ENCODE measurements around the gene ALMS1. TPM values are rescaled to one million over a fixed set of nuclear protein-coding genes. Genes with fewer than 3 reads are reported as not detected.

ALMS1 gene
- total RNA-seq, 1 donor from 2014 or later = 7.4 TPM

GRCh38 chr2:73370348-73370747 lies 15.3 kb upstream of the ALMS1 start:
- no peak overlapping the region for H3K4me3 ChIP-seq (ENCODE audit: low read depth, low read length)
- H3K36me3 ChIP-seq (ENCODE audit: control insufficient read depth, insufficient read depth, low read length) = no peaks in the 10 kb centered on the region
- no peak for TF ChIP-seq CTCF (IDR thresholded peaks at IDR 0.05; ENCODE audit: insufficient read depth, low read length, severe bottlenecking)
- no peak for FAIRE-seq
- no peaks in the 10 kb centered on the region for H3K27me3 ChIP-seq (ENCODE audit: control insufficient read depth, insufficient read depth, low read length)
- DNase-seq (ENCODE audit: low read depth) = no peak

- DNase-seq (ENCODE audit: low read depth) (no peak), FAIRE-seq (no peak)
- H3K27me3 ChIP-seq (ENCODE audit: control insufficient read depth, insufficient read depth, low read length) = no peaks in the 10 kb centered on the region
- no peak for TF ChIP-seq CTCF (IDR thresholded peaks at IDR 0.05; ENCODE audit: insufficient read depth, low read length, severe bottlenecking)
- no peak overlapping the region for H3K4me3 ChIP-seq (ENCODE audit: low read depth, low read length)
- no peaks in the 10 kb centered on the region for H3K36me3 ChIP-seq (ENCODE audit: control insufficient read depth, insufficient read depth, low read length)
Observed at GRCh38 chr2:73373344-73373743, 12.3 kb upstream of the ALMS1 start.

GRCh38 chr2:73374269-73374668 lies 11.4 kb upstream of the ALMS1 start:
- TF ChIP-seq CTCF (IDR thresholded peaks at IDR 0.05; ENCODE audit: insufficient read depth, low read length, severe bottlenecking) = no peak
- H3K4me3 ChIP-seq (ENCODE audit: low read depth, low read length) = no peak overlapping the region
- DNase-seq (ENCODE audit: low read depth) (no peak), FAIRE-seq (no peak)
- no peaks in the 10 kb centered on the region for H3K36me3 ChIP-seq (ENCODE audit: control insufficient read depth, insufficient read depth, low read length)
- peaks cover 1% of the 10 kb centered on the region for H3K27me3 ChIP-seq (ENCODE audit: control insufficient read depth, insufficient read depth, low read length)

GRCh38 chr2:73376681-73377080 lies 9.0 kb upstream of the ALMS1 start:
- Histone ChIP-seq H3K27me3 (ENCODE audit: control insufficient read depth, insufficient read depth, low read length) (peaks cover 3% of the 10 kb centered on the region), H3K36me3 (ENCODE audit: control insufficient read depth, insufficient read depth, low read length) (no peaks in the 10 kb centered on the region), H3K4me3 (ENCODE audit: low read depth, low read length) (no peak overlapping the region)
- DNase-seq (ENCODE audit: low read depth) (no peak), FAIRE-seq (no peak)
- no peak for TF ChIP-seq CTCF (IDR thresholded peaks at IDR 0.05; ENCODE audit: insufficient read depth, low read length, severe bottlenecking)

GRCh38 chr2:73383036-73383435 lies 2.6 kb upstream of the ALMS1 start:
- no peak for TF ChIP-seq CTCF (IDR thresholded peaks at IDR 0.05; ENCODE audit: insufficient read depth, low read length, severe bottlenecking)
- peaks cover 3% of the 10 kb centered on the region for H3K27me3 ChIP-seq (ENCODE audit: control insufficient read depth, insufficient read depth, low read length)
- no peak overlapping the region for H3K4me3 ChIP-seq (ENCODE audit: low read depth, low read length)

GRCh38 chr2:73385123-73385503 lies 523 bp upstream of the ALMS1 start:
- Histone ChIP-seq H3K27me3 (ENCODE audit: control insufficient read depth, insufficient read depth, low read length) (peaks cover 1% of the 10 kb centered on the region), H3K4me3 (ENCODE audit: low read depth, low read length) (peak overlapping the region; percentile 64), H3K36me3 (ENCODE audit: control insufficient read depth, insufficient read depth, low read length) (no peaks in the 10 kb centered on the region)
- FAIRE-seq (no peak), DNase-seq (ENCODE audit: low read depth) (peak; percentile 15)
- TF ChIP-seq CTCF (IDR thresholded peaks at IDR 0.05; ENCODE audit: insufficient read depth, low read length, severe bottlenecking) = no peak

More at GRCh38 chr2:73383036-73383435, 2.6 kb upstream of the ALMS1 start:
- DNase-seq (ENCODE audit: low read depth) (no peak), FAIRE-seq (no peak)
- H3K36me3 ChIP-seq (ENCODE audit: control insufficient read depth, insufficient read depth, low read length) = no peaks in the 10 kb centered on the region

Measured in bronchial epithelial cell (primary cell).